ENCODE measurements around the gene PCSK6. TPM values are rescaled to one million over a fixed set of nuclear protein-coding genes. Genes with fewer than 3 reads are reported as not detected.

PCSK6 gene
- total and polyA plus RNA-seq, 2 donors from 2014 or later = 3.8 to 7.3 TPM

DNA sequence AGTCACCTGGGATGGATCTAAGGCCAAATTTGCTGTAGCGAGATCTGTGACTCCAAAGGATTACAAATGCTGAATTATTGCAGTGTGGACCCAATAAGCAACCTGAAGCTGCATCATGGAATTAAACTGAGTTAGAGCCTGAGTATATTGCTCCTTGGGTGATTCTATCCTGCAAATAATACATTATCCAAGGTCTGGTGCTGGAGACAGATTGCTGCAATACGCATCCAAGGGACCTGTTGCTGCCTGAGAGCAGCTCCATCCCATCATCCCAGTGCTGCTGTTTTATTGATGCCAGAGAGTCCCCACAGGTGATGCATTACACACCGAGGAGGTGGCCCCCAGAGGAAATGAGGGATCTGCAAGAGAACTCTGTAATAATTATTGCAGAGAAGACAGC, 31.6 kb upstream of the PCSK6 start:
- intact Hi-C loops (cut with DNase I) = no loop called here
- DNase-seq (peak in 1 of 5 donors; percentile 7), FAIRE-seq (no peak)

GRCh38 chr15:101520395-101520794, 30.9 kb upstream of the PCSK6 start:
- H3K4me1 ChIP-seq (ENCODE audit: control insufficient read depth in 2 of 3, insufficient read depth in 2 of 3, low read depth in 1 of 3, low read length in 3 of 3) = no peaks in the 10 kb centered on the region
- no peak for TF ChIP-seq CTCF (IDR thresholded peaks at IDR 0.05; ENCODE audit: borderline replicate concordance, extremely low read depth, insufficient read depth)
- peaks cover 0 to 6% (median 4%) of the 10 kb centered on the region in 3 donors for H3K9me3 ChIP-seq (ENCODE audit: control insufficient read depth in 2 of 3, insufficient read depth in 1 of 3, low read length in 3 of 3)
- DNase-seq (peak in 1 of 5 donors; percentile 11), FAIRE-seq (no peak)
- no peak overlapping the region for H3K9ac ChIP-seq (ENCODE audit: low read length in 3 of 3)
- H3K36me3 ChIP-seq (ENCODE audit: control insufficient read depth in 2 of 3, insufficient read depth in 3 of 3, low read length in 3 of 3) = no peaks in the 10 kb centered on the region
- intact Hi-C loops (cut with DNase I) = no loop called here
- no peak overlapping the region for H3K27ac ChIP-seq (ENCODE audit: low read depth in 2 of 2, low read length in 2 of 2)
- no peaks in the 10 kb centered on the region for H3K27me3 ChIP-seq (ENCODE audit: control insufficient read depth, insufficient read depth, low read length)
- no peak overlapping the region for H3K4me3 ChIP-seq (ENCODE audit: low read length in 3 of 3)

More for the DNA sequence above, 31.6 kb upstream of the PCSK6 start:
- no peaks in the 10 kb centered on the region for H3K27me3 ChIP-seq (ENCODE audit: control insufficient read depth, insufficient read depth, low read length)
- H3K9ac ChIP-seq (ENCODE audit: low read length in 3 of 3) = no peak overlapping the region
- peaks cover 0 to 5% (median 4%) of the 10 kb centered on the region in 3 donors for H3K9me3 ChIP-seq (ENCODE audit: control insufficient read depth in 2 of 3, insufficient read depth in 1 of 3, low read length in 3 of 3)
- H3K4me3 ChIP-seq (ENCODE audit: low read length in 3 of 3) = no peak overlapping the region
- no peak overlapping the region for H3K27ac ChIP-seq (ENCODE audit: low read depth in 2 of 2, low read length in 2 of 2)
- H3K4me1 ChIP-seq (ENCODE audit: control insufficient read depth in 2 of 3, insufficient read depth in 2 of 3, low read depth in 1 of 3, low read length in 3 of 3) = no peaks in the 10 kb centered on the region
- no peaks in the 10 kb centered on the region for H3K36me3 ChIP-seq (ENCODE audit: control insufficient read depth in 2 of 3, insufficient read depth in 3 of 3, low read length in 3 of 3)
- TF ChIP-seq CTCF (IDR thresholded peaks at IDR 0.05; ENCODE audit: borderline replicate concordance, extremely low read depth, insufficient read depth) = no peak

DNA sequence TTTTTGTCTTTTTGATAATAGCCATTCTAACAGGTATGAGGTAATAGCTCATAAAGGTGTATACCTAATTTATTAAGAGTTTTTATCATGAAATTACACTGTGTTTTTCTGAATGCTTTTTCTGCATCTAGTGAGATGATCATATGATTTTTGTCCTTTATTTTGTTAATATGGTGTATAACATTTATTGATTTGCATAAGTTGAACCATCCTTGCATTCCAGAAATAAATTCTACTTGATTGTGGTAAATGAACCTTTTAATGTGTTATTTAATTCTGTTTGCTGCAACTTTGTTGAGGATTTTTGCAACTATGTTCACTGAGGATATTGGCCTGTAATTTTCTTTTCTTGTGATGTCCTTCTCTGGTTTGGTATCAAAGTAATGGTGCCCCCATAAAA, 28.0 kb upstream of the PCSK6 start:
- Histone ChIP-seq H3K4me1 (ENCODE audit: control insufficient read depth in 2 of 3, insufficient read depth in 2 of 3, low read depth in 1 of 3, low read length in 3 of 3) (no peaks in the 10 kb centered on the region), H3K4me3 (ENCODE audit: low read length in 3 of 3) (no peak overlapping the region), H3K9ac (ENCODE audit: low read length in 3 of 3) (no peak overlapping the region), H3K36me3 (ENCODE audit: control insufficient read depth in 2 of 3, insufficient read depth in 3 of 3, low read length in 3 of 3) (no peaks in the 10 kb centered on the region), H3K9me3 (ENCODE audit: control insufficient read depth in 2 of 3, insufficient read depth in 1 of 3, low read length in 3 of 3) (peaks cover 0 to 6% (median 4%) of the 10 kb centered on the region in 3 donors), H3K27me3 (ENCODE audit: control insufficient read depth, insufficient read depth, low read length) (no peaks in the 10 kb centered on the region), H3K27ac (ENCODE audit: low read depth in 2 of 2, low read length in 2 of 2) (no peak overlapping the region)
- TF ChIP-seq CTCF (IDR thresholded peaks at IDR 0.05; ENCODE audit: borderline replicate concordance, extremely low read depth, insufficient read depth) = no peak
- DNase-seq = no peak
- intact Hi-C loops (cut with DNase I) = no loop called here
- FAIRE-seq = no peak

DNA sequence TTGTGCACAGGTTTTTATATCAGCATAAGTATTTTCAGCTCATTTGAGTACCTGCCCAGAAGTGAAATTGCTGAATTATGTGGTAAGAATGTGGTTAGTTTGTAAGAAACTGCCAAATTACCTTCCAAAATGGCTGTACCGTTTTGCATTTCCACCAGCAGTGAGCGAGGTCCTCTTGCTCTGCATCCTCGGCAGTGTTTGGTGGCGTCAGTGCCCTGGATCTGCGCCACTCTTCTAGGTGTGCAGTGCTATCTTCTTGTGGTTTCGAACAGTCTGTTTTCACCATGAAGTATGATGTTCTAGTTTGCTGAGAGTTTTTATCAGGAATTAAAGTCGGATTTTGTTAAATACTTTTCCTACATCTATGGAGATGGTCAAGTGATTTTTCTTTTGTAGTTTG, 24.8 kb upstream of the PCSK6 start:
- no peak for DNase-seq
- FAIRE-seq = no peak
- intact Hi-C loops (cut with DNase I) = no loop called here
- Histone ChIP-seq H3K4me1 (ENCODE audit: control insufficient read depth in 2 of 3, insufficient read depth in 2 of 3, low read depth in 1 of 3, low read length in 3 of 3) (no peaks in the 10 kb centered on the region), H3K27me3 (ENCODE audit: control insufficient read depth, insufficient read depth, low read length) (no peaks in the 10 kb centered on the region), H3K36me3 (ENCODE audit: control insufficient read depth in 2 of 3, insufficient read depth in 3 of 3, low read length in 3 of 3) (no peaks in the 10 kb centered on the region), H3K27ac (ENCODE audit: low read depth in 2 of 2, low read length in 2 of 2) (no peak overlapping the region), H3K4me3 (ENCODE audit: low read length in 3 of 3) (no peak overlapping the region), H3K9ac (ENCODE audit: low read length in 3 of 3) (no peak overlapping the region), H3K9me3 (ENCODE audit: control insufficient read depth in 2 of 3, insufficient read depth in 1 of 3, low read length in 3 of 3) (peaks cover 0 to 6% (median 4%) of the 10 kb centered on the region in 3 donors)
- TF ChIP-seq CTCF (IDR thresholded peaks at IDR 0.05; ENCODE audit: borderline replicate concordance, extremely low read depth, insufficient read depth) = no peak
